ENCODE data around the gene IDS.

Gene IDS

GRCh38 chrX:149467920-149468319 lies 37.2 kb downstream of the IDS start:
- Mint-ChIP-seq H3K4me3 (no peak overlapping the region), H3K27me3 (no peaks in the 10 kb centered on the region), H3K9me3 (ENCODE audit: low read depth) (no peaks in the 10 kb centered on the region), H3K36me3 (no peaks in the 10 kb centered on the region), H3K4me1 (ENCODE audit: low read depth) (peaks cover 2% of the 10 kb centered on the region), H3K27ac (no peak overlapping the region)

GRCh38 chrX:149467461-149467860 lies 37.6 kb downstream of the IDS start:
- Mint-ChIP-seq H3K9me3 (ENCODE audit: low read depth) (no peaks in the 10 kb centered on the region), H3K4me3 (no peak overlapping the region), H3K36me3 (no peaks in the 10 kb centered on the region), H3K27ac (no peak overlapping the region), H3K27me3 (no peaks in the 10 kb centered on the region), H3K4me1 (ENCODE audit: low read depth) (peaks cover 2% of the 10 kb centered on the region)

- no peak overlapping the region for H3K27ac Mint-ChIP-seq
- H3K4me1 Mint-ChIP-seq (ENCODE audit: low read depth): no peaks in the 10 kb centered on the region
- no peak overlapping the region for H3K4me3 Mint-ChIP-seq
- no peaks in the 10 kb centered on the region for H3K9me3 Mint-ChIP-seq (ENCODE audit: low read depth)
- H3K36me3 Mint-ChIP-seq: no peaks in the 10 kb centered on the region
- peaks cover 4% of the 10 kb centered on the region for H3K27me3 Mint-ChIP-seq
Measured at GRCh38 chrX:149462849-149463248, 42.3 kb downstream of the IDS start.

DNA sequence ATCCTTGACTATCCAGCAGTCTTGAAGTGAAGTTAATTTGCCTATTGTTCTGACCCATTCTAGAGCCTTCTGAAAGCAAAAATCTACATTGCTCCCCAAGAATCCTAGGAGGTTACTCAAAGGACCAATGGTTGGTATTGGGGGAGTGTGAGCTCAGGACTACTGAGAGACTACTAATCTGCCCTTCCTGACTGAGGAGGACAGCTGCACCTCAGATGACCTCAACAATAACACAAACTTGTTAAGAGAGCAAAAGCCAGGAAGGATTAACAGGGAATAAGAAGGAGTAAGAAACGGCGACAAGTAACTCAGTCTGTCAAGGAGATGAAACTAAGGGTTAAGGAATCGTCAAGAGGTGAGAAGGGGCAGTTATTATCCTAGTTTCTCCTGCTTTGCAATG lies 43.4 kb downstream of the IDS start:
- H3K36me3 Mint-ChIP-seq: no peaks in the 10 kb centered on the region
- no peaks in the 10 kb centered on the region for H3K9me3 Mint-ChIP-seq (ENCODE audit: low read depth)
- H3K4me1 Mint-ChIP-seq (ENCODE audit: low read depth): no peaks in the 10 kb centered on the region
- peaks cover 4% of the 10 kb centered on the region for H3K27me3 Mint-ChIP-seq
- no peak overlapping the region for H3K27ac Mint-ChIP-seq
- no peak overlapping the region for H3K4me3 Mint-ChIP-seq

GRCh38 chrX:149458586-149458985 lies 46.5 kb downstream of the IDS start:
- no peaks in the 10 kb centered on the region for H3K36me3 Mint-ChIP-seq
- no peak overlapping the region for H3K4me3 Mint-ChIP-seq
- H3K4me1 Mint-ChIP-seq (ENCODE audit: low read depth): no peaks in the 10 kb centered on the region
- no peaks in the 10 kb centered on the region for H3K9me3 Mint-ChIP-seq (ENCODE audit: low read depth)
- no peak overlapping the region for H3K27ac Mint-ChIP-seq
- H3K27me3 Mint-ChIP-seq: peaks cover 4% of the 10 kb centered on the region

DNA sequence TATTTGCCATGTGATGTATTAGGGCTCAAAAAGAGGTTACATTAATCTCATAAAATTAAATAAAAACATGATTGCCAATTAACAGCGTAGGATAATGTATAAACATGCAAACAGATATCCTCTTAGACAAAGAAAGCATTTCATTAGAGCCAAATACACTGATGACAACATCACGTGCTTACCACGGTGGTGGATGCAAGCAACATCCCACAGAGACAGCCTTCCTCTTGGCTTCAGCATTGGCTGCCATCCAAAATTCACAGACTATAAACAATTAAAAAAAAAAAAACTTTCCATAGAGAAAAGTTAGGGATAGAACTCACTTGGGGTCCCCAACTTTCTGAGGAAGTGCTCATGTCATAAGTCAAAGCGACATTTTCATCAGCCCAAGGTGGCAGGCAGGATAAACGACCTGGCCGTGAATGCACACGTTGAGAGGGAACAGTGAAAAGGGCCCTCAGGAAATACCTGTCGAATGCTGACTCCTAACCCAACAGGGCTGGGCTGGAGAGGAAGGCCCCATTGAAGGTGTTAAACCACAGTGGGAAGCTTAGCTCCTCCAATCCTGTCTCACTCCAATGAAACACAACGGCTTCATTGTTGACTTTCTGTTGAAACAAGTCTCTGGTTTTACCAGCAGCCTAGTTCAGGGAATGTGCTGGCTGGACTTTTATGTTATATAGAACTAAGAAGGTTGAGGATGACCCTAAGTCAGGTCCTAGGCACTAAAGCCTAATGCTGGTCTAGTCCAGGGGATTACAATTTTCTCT lies 48.4 kb downstream of the IDS start:
- Mint-ChIP-seq H3K36me3 (no peaks in the 10 kb centered on the region), H3K27ac (no peak overlapping the region), H3K4me3 (no peak overlapping the region), H3K9me3 (ENCODE audit: low read depth) (no peaks in the 10 kb centered on the region), H3K4me1 (ENCODE audit: low read depth) (no peaks in the 10 kb centered on the region), H3K27me3 (peaks cover 4% of the 10 kb centered on the region)

GRCh38 chrX:149455934-149456333 lies 49.2 kb downstream of the IDS start:
- H3K4me3 Mint-ChIP-seq: no peak overlapping the region
- no peaks in the 10 kb centered on the region for H3K36me3 Mint-ChIP-seq
- H3K27ac Mint-ChIP-seq: no peak overlapping the region
- H3K27me3 Mint-ChIP-seq: peaks cover 4% of the 10 kb centered on the region
- no peaks in the 10 kb centered on the region for H3K9me3 Mint-ChIP-seq (ENCODE audit: low read depth)
- no peaks in the 10 kb centered on the region for H3K4me1 Mint-ChIP-seq (ENCODE audit: low read depth)

DNA sequence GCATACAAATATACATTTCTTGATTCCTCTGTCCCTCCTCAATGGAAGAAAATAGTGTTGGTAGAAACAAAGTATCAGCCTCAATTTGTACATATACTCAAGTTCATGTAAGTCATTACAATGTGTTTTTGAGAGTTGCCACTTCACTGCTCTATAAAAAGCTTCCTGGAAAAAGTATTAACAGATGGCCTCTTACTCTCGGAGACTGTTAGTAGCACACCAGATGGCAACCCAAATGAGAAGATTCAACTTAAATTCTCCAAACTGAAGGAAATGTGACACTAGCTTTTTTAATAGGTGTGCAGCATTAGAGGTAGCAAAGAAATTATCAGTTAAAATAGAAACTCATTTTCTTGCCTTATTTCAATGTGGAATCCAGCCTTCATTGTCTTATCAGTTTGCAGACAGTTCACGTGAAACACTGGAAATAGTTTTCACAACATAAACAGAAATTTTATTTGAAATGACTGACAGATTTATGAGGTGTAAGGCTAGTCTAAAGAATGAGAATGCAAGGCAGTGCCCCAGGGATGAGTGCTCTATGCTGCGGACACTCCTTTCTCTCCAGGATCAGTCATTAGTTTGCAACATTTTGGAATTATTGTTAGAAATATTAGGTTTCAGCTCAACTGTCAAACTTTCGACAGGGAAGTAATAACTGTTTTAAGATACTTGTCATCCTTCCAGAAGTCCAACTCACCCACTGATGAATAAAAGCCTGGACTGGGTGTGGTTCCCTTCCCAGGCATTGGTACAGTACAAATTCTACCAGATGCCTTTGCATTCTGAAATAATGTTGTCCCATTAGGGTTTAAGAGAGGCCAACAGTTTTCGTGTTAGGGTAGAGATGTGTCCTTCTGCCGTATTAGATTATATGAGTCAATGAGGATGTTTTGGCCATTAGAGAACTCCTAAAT lies 50.9 kb downstream of the IDS start:
- Mint-ChIP-seq H3K27me3 (peaks cover 2% of the 10 kb centered on the region), H3K4me3 (no peak overlapping the region), H3K27ac (no peak overlapping the region), H3K4me1 (ENCODE audit: low read depth) (no peaks in the 10 kb centered on the region), H3K36me3 (peaks cover 3% of the 10 kb centered on the region), H3K9me3 (ENCODE audit: low read depth) (peaks cover 4% of the 10 kb centered on the region)

- no peak overlapping the region for H3K27ac Mint-ChIP-seq
- no peaks in the 10 kb centered on the region for H3K4me1 Mint-ChIP-seq (ENCODE audit: low read depth)
- peaks cover 2% of the 10 kb centered on the region for H3K27me3 Mint-ChIP-seq
- H3K9me3 Mint-ChIP-seq (ENCODE audit: low read depth): peaks cover 4% of the 10 kb centered on the region
- H3K4me3 Mint-ChIP-seq: no peak overlapping the region
- H3K36me3 Mint-ChIP-seq: peaks cover 3% of the 10 kb centered on the region
Measured at GRCh38 chrX:149453030-149453429, 52.1 kb downstream of the IDS start.

GRCh38 chrX:149433451-149433850 lies 71.7 kb downstream of the IDS start:
- no peak overlapping the region for H3K4me3 Mint-ChIP-seq
- no peaks in the 10 kb centered on the region for H3K4me1 Mint-ChIP-seq (ENCODE audit: low read depth)
- H3K27me3 Mint-ChIP-seq: no peaks in the 10 kb centered on the region
- no peak overlapping the region for H3K27ac Mint-ChIP-seq
- no peaks in the 10 kb centered on the region for H3K9me3 Mint-ChIP-seq (ENCODE audit: low read depth)
- no peaks in the 10 kb centered on the region for H3K36me3 Mint-ChIP-seq

DNA sequence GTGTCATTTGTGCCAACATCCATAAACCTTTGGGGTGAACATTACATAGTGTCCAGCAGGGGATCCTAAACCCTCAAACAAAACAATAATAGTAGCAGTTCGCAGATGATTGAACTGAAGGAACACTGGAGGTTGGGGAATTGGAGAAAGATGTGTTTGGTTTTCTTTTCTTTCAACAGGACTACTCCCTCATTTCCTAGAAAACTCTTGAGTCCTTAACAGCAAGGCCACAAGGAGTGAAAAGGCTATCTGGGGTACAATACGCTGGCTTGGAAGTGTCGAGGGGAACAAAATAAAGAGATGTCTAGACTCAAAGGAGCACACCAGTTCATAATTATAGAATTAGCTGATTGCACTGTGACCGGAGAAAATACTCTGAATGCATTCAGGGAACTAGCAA lies 72.1 kb downstream of the IDS start:
- H3K4me3 Mint-ChIP-seq: no peak overlapping the region
- no peak overlapping the region for H3K27ac Mint-ChIP-seq
- H3K36me3 Mint-ChIP-seq: no peaks in the 10 kb centered on the region
- no peaks in the 10 kb centered on the region for H3K27me3 Mint-ChIP-seq
- no peaks in the 10 kb centered on the region for H3K4me1 Mint-ChIP-seq (ENCODE audit: low read depth)
- H3K9me3 Mint-ChIP-seq (ENCODE audit: low read depth): no peaks in the 10 kb centered on the region
